ENCODE measurements around the gene SMC3. TPM values are rescaled to one million over a fixed set of nuclear protein-coding genes. Genes with fewer than 3 reads are reported as not detected.

Gene SMC3
- total and polyA plus RNA-seq, 2 of the 13 experiments (the other 11 are each of a cell fraction or from before 2014, with no cell fraction given) = 11.7 to 48.0 TPM

DNA sequence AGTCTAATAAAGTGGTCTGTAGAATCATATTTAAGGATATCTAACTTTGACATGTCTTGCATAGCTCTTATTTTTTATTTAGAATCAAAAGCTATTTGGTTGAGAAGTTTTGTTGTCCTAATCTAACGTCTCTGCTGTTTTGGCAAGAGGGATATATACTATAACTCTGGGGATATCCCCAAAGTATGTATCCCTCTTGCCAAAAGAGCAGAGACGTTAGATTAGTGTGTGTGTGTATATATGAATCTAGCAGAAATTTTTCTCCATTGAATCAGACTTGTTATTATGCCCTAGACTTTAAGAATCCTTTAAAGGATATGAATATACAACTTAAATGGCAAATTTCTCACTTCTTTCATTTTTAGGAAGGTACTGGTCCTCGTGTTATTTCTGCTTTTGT is 9.6 kb downstream of the SMC3 start:
- Histone ChIP-seq H3K36me3 (replicated peaks in 1 of 2; ENCODE audit: control insufficient read depth in 1 of 2, insufficient read depth in 2 of 2, low read length in 2 of 2) (peaks cover 13 to 76% of the 10 kb centered on the region in 2 experiments), H3K27ac (ENCODE audit: extremely low read length, insufficient read depth, low read length) (no peak overlapping the region), H3K4me1 (ENCODE audit: insufficient read depth, low read length) (peaks cover 16% of the 10 kb centered on the region), H3K4me2 (ENCODE audit: low read depth, low read length) (no peak overlapping the region), H3K9ac (ENCODE audit: insufficient read depth, low read depth, low read length) (no peak overlapping the region), H4K20me1 (ENCODE audit: insufficient read depth, low read length) (peaks cover 21% of the 10 kb centered on the region), H3K4me3 (replicated peaks in 1 of 3; ENCODE audit: insufficient read depth in 1 of 3, low read depth in 2 of 3, low read length in 3 of 3) (no peak overlapping the region), H2AFZ (ENCODE audit: low read length) (no peak overlapping the region), H3K27me3 (ENCODE audit: control insufficient read depth in 1 of 2, insufficient read depth in 2 of 2, low read length in 2 of 2) (no peaks in the 10 kb centered on the region), H3K9me3 (ENCODE audit: low read length) (no peaks in the 10 kb centered on the region), H3K79me2 (ENCODE audit: insufficient read depth, low read length) (peaks cover 41% of the 10 kb centered on the region)
- in situ Hi-C loops (cut with HindIII; ENCODE audit: extremely low pct_ligation_motif_present, low pct_unique_long_range_greater_than_20kb) (no loop called here), intact Hi-C loops (cut with micrococcal nuclease; ENCODE audit: unreplicated experiment) (no loop called here)
- TF ChIP-seq, protein P1, sequence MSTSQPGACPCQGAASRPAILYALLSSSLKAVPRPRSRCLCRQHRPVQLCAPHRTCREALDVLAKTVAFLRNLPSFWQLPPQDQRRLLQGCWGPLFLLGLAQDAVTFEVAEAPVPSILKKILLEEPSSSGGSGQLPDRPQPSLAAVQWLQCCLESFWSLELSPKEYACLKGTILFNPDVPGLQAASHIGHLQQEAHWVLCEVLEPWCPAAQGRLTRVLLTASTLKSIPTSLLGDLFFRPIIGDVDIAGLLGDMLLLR (CRISPR knock-in tag; IDR thresholded peaks at IDR 0.05) = no peak
- TF ChIP-seq ZNF136 (CRISPR knock-in tag; IDR thresholded peaks at IDR 0.05; ENCODE audit: low read depth) (no peak), ZNF747 (CRISPR knock-in tag; IDR thresholded peaks at IDR 0.05; ENCODE audit: borderline replicate concordance) (no peak), SOX6 (IDR thresholded peaks at IDR 0.05) (no peak), SOX6 (CRISPR knock-in tag; IDR thresholded peaks at IDR 0.05) (no peak), SNRNP70 (IDR thresholded peaks at IDR 0.05; ENCODE audit: low read depth, low read length) (no peak), CC2D1A (CRISPR knock-in tag; IDR thresholded peaks at IDR 0.05) (no peak), HES4 (CRISPR knock-in tag; IDR thresholded peaks at IDR 0.05; ENCODE audit: borderline replicate concordance) (no peak), MED13 (CRISPR knock-in tag; IDR thresholded peaks at IDR 0.05) (no peak), NCOA5 (CRISPR knock-in tag; IDR thresholded peaks at IDR 0.05) (no peak), KAT7 (CRISPR knock-in tag; IDR thresholded peaks at IDR 0.05; ENCODE audit: borderline replicate concordance) (no peak)
- TF ChIP-seq, protein P2, sequence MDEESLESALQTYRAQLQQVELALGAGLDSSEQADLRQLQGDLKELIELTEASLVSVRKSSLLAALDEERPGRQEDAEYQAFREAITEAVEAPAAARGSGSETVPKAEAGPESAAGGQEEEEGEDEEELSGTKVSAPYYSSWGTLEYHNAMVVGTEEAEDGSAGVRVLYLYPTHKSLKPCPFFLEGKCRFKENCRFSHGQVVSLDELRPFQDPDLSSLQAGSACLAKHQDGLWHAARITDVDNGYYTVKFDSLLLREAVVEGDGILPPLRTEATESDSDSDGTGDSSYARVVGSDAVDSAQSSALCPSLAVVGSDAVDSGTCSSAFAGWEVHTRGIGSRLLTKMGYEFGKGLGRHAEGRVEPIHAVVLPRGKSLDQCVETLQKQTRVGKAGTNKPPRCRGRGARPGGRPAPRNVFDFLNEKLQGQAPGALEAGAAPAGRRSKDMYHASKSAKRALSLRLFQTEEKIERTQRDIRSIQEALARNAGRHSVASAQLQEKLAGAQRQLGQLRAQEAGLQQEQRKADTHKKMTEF (CRISPR knock-in tag; IDR thresholded peaks at IDR 0.05) = no peak
- FAIRE-seq = no peak
- ChIA-PET POLR2A (no interaction called here), CTCF (ENCODE audit: low intra/inter-chr PET ratio, low total read pairs) (no interaction called here)
- no peak for DNase-seq (ENCODE audit: low spot score)
- no TSS peak for BruUV-seq (replicated peaks)
- WGBS (ENCODE audit: low lambda C conversion rate) = over 99% methylated on average over 3 of the region's 3 CpGs
- ATAC-seq = no peak
